ENCODE results near the gene PRPF6.

Gene PRPF6

DNA sequence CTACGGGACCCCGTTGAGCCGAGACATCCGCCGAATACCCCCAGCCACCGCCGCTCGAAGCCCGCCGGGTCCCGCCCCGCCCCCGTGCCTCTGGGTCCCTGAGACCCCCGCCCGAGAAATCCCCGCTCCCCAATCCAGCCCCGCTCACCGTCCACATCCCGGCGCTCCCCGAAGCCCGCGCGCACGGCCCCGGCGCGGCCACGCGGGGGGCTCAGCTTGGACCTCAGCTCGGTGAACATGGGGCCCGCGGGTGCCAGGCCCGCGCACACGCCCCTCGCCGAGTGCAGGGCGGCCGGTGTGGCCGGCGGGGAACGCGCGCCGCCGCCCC is 1.7 kb upstream of the PRPF6 start:
- no peak for DNase-seq (ENCODE audit: low read depth)
- TF ChIP-seq CTCF (conservative IDR thresholded peaks at IDR 0.05; ENCODE audit: low read length): no peak
- peak overlapping the region; percentile 58 for H3K4me3 ChIP-seq (ENCODE audit: low read length)

- no peak for DNase-seq (ENCODE audit: low read depth)
These were observed 1.2 kb upstream of the PRPF6 start, which contains the start of gene SAMD10 for GRCh38 chr20:63979557-63980316. SAMD10 (minus strand) TSS chr20:63979642; CDS start chr20:63979467, 175 bp downstream.

GRCh38 chr20:63980317-63980805 is 571 bp upstream of the PRPF6 start:
- TF ChIP-seq CTCF (conservative IDR thresholded peaks at IDR 0.05; ENCODE audit: low read length): no peak
- peak overlapping the region; percentile 81 for H3K4me3 ChIP-seq (ENCODE audit: low read length)
- no peak for DNase-seq (ENCODE audit: low read depth)

More at GRCh38 chr20:63979557-63980316, 1.2 kb upstream of the PRPF6 start, which contains the start of gene SAMD10:
- no peak for TF ChIP-seq CTCF (conservative IDR thresholded peaks at IDR 0.05; ENCODE audit: low read length)
- H3K4me3 ChIP-seq (ENCODE audit: low read length): peak within 1 kb of the TSS; percentile 81

DNA sequence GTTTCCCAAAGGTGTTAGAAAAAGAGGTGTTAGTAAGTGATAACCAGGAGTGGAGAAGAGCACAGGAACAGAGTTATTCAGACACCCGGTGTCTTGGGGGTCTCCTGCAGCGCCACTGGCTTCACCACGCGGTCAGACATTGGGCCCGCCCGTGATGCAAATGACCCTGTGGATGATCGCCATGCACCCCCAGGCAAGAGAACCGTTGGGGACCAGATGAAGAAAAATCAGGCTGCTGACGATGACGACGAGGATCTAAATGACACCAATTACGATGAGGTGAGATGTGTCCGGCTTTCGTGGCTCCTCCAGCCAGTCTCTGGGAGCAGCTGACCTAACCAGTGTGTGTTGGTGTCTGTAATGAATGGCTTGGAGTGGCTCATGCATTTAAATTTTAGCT is 2.0 kb downstream of the PRPF6 start:
- no peak for DNase-seq (ENCODE audit: low read depth)
- TF ChIP-seq CTCF (conservative IDR thresholded peaks at IDR 0.05; ENCODE audit: low read length): no peak
- no peak overlapping the region for H3K4me3 ChIP-seq (ENCODE audit: low read length)

- no peak for TF ChIP-seq CTCF (conservative IDR thresholded peaks at IDR 0.05; ENCODE audit: low read length)
- H3K4me3 ChIP-seq (ENCODE audit: low read length): no peak overlapping the region
- no peak for DNase-seq (ENCODE audit: low read depth)
These were observed 20.0 kb downstream of the PRPF6 start for GRCh38 chr20:64000906-64001305.

- no peak for DNase-seq (ENCODE audit: low read depth)
- no peak for TF ChIP-seq CTCF (conservative IDR thresholded peaks at IDR 0.05; ENCODE audit: low read length)
- H3K4me3 ChIP-seq (ENCODE audit: low read length): no peak overlapping the region
These were observed 20.7 kb downstream of the PRPF6 start for GRCh38 chr20:64001607-64002011.
